C4-2B (cell line): ENCODE data around the gene RASL12.

Source experiments
- CTCF ChIP-seq: fragments of 450-650 bp; conservative IDR thresholded peaks from 2 replicates; pipeline ENCODE4 v1.5.1; 2017; ENCODE audit warnings: mild to moderate bottlenecking
- ZFX ChIP-seq: fragments of 450-650 bp; IDR thresholded peaks from 2 replicates; pipeline ENCODE4 v1.6.1; 2017

- TF ChIP-seq CTCF (no peak), ZFX (no peak)
Observed at GRCh38 chr15:65058394-65059368, 9.1 kb downstream of the RASL12 start.
